SU-DHL-6 (cell line): Measurements from ENCODE around the gene PTCSC3.

ENCODE experiments used
- EZH2phosphoT487 ChIP-seq: fragments of 200-600 bp; sonication (generic), shearing (Covaris generic); conservative IDR thresholded peaks from 2 replicates; pipeline ENCODE4 v1.6.1; 2018; ENCODE audit warnings: mild to moderate bottlenecking, antibody characterized with exemption, low read length, moderate library complexity, mixed read lengths
- TF ChIP-seq, protein P1 (sequence below): fragments of 200-600 bp; sonication (generic); IDR thresholded peaks from one replicate; pipeline ENCODE4 v1.5.1; 2017; ENCODE audit warnings: antibody characterized with exemption, mild to moderate bottlenecking, low read length, moderate library complexity; ENCODE audit not compliant: insufficient read depth, poor library complexity, severe bottlenecking

- TF ChIP-seq, protein P1, sequence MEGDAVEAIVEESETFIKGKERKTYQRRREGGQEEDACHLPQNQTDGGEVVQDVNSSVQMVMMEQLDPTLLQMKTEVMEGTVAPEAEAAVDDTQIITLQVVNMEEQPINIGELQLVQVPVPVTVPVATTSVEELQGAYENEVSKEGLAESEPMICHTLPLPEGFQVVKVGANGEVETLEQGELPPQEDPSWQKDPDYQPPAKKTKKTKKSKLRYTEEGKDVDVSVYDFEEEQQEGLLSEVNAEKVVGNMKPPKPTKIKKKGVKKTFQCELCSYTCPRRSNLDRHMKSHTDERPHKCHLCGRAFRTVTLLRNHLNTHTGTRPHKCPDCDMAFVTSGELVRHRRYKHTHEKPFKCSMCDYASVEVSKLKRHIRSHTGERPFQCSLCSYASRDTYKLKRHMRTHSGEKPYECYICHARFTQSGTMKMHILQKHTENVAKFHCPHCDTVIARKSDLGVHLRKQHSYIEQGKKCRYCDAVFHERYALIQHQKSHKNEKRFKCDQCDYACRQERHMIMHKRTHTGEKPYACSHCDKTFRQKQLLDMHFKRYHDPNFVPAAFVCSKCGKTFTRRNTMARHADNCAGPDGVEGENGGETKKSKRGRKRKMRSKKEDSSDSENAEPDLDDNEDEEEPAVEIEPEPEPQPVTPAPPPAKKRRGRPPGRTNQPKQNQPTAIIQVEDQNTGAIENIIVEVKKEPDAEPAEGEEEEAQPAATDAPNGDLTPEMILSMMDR = no peak
- no peak for TF ChIP-seq EZH2phosphoT487
These were observed 89.1 kb downstream of the PTCSC3 start for GRCh38 chr14:36087411-36087810.
